ENCODE data around the gene RDH16. TPM values are rescaled to one million over a fixed set of nuclear protein-coding genes. Genes with fewer than 3 reads are reported as not detected.
"Not testable (repeated sequence)": the region's sequence is repeated elsewhere in the genome, so short reads cannot be mapped to it uniquely, and the experiment has no call there.

RDH16 gene
- polyA plus RNA-seq, 4 donors, result 0.12 to 0.30 TPM; not detected in 2

DNA sequence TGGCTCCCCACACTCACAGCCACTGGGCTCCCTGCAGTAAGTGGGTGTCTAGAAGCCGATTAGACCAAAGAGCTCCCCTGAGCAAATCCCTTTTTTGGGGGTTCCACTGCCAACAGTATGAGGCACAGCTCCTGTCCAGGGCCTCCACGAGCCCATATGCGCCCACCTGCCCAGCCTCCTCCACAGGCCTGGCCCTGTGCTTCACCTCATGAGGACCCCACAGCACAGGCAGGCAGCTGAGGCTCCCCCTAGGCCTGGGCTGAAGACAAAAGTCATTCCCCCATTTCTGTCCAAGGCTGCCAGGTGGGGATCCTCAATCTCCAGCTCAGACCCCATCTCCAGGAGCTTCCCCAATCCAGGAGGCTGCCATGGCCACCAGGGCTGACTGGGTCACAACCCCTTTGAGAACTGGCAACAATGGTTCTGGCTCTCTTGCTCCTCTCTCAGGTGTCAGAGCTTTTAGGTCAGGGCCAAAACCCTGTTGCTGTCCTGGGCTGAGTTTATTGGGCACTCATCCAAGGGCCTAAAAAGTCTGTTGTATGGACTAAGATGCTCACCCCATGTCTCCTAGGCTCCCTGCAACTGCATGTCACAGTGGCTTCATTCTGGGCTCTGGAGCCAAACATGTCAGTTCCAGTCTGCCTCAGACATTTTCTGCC lies 25.3 kb upstream of the RDH16 start:
- not testable (repeated sequence) for H3K9me3 ChIP-seq (ENCODE audit: control insufficient read depth in 2 of 2, insufficient read depth in 1 of 2, low read depth in 1 of 2, low read length in 1 of 2); H3K36me3 ChIP-seq (ENCODE audit: control insufficient read depth in 3 of 3, insufficient read depth in 2 of 3, low read depth in 1 of 3, low read length in 3 of 3); H3K27ac ChIP-seq (ENCODE audit: low read depth in 1 of 3, low read length in 2 of 3); H3K4me1 ChIP-seq (ENCODE audit: control insufficient read depth in 3 of 3, insufficient read depth in 2 of 3, low read depth in 1 of 3, low read length in 2 of 3); DNase-seq; H3K27me3 ChIP-seq (ENCODE audit: control insufficient read depth in 3 of 3, insufficient read depth in 3 of 3, low read length in 3 of 3); H3K4me3 ChIP-seq (ENCODE audit: low read depth in 1 of 3, low read length in 3 of 3); FAIRE-seq
- 75 to 92% (median 81%) methylated on average over 2 to 3 of the region's 3 CpGs for WGBS, 3 donors

DNA sequence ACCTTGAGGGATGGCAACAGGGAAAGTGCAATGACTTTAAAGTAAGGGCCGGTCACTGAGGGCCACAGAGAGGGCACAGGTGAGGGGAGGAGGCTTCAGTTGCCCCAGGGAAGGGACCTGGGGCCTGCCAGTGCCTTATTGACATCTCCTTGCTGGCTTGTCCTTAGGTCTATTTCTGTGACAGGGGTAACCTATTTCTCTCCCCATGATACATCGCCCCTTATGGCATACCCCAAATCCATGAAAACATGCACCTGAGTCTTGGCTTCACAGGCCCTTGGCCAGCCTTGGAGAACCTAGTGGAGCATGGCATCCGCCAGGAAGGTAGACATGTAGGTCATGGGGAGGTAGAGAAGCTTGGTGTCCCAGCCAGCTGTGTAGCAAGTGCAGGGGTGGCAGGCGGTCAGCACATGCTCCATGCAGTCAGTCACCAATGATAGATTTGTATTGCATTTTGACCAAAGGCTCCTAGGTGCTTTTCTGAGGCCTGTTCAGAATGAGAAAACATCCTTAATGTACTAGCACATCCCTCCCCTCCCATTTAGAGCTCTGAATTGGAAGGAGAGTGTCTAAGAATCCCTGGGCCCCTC lies 23.6 kb upstream of the RDH16 start:
- WGBS, 3 donors, result 88 to 96% (median 91%) methylated on average over 4 of the region's 4 CpGs
- Histone ChIP-seq H3K4me1 (ENCODE audit: control insufficient read depth in 3 of 3, insufficient read depth in 2 of 3, low read depth in 1 of 3, low read length in 2 of 3) (no peaks in the 10 kb centered on the region), H3K9me3 (ENCODE audit: control insufficient read depth in 2 of 2, insufficient read depth in 1 of 2, low read depth in 1 of 2, low read length in 1 of 2) (no peaks in the 10 kb centered on the region), H3K27me3 (ENCODE audit: control insufficient read depth in 3 of 3, insufficient read depth in 3 of 3, low read length in 3 of 3) (no peaks in the 10 kb centered on the region), H3K4me3 (ENCODE audit: low read depth in 1 of 3, low read length in 3 of 3) (no peak overlapping the region), H3K36me3 (ENCODE audit: control insufficient read depth in 3 of 3, insufficient read depth in 2 of 3, low read depth in 1 of 3, low read length in 3 of 3) (no peaks in the 10 kb centered on the region), H3K27ac (ENCODE audit: low read depth in 1 of 3, low read length in 2 of 3) (no peak overlapping the region)
- no peak for FAIRE-seq
- no peak for DNase-seq

DNA sequence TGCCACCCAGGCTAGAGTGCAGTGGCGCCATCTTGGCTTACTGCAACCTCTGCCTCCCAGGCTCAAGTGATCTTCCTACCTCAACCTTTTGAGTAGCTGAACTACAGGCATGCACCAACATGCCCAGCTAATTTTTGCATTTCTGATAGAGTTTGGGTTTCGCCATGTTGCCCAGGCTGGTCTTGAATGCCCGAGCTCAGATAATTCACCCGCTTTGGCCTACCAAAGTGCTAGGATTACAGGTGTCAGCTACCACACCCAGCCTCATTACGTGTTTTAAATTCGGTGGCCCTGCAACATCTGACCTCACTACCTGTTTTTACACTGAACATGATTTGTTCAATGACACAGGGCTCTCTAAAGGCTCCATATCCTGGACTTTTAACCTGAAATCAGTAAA lies 22.9 kb upstream of the RDH16 start:
- DNase-seq, result no peak
- WGBS, 3 donors, result 92 to 97% (median 96%) methylated on average over 6 of the region's 6 CpGs
- H3K27ac ChIP-seq (ENCODE audit: low read depth in 1 of 3, low read length in 2 of 3), result no peak overlapping the region

DNA sequence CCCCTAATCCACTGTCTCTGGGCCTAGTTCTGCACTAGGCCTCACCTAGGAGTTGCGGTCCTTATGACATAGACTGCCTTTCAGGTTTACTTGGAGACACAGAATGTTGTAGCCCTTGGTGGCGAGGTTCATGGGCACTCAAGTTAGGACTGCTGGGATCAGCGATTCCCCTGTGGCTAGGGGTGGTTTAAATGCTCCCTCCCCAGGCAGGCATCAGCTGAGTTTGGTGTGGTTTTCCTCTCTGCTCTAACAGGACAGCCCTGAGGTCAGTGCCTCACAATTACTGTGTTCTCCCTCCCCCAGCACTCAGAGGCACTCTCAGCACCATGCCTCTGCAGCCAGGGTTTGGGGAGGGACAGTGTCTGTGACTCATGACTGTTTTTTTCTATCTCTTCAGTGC lies 22.2 kb upstream of the RDH16 start:
- Histone ChIP-seq H3K4me1 (ENCODE audit: control insufficient read depth in 3 of 3, insufficient read depth in 2 of 3, low read depth in 1 of 3, low read length in 2 of 3) (no peaks in the 10 kb centered on the region), H3K27me3 (ENCODE audit: control insufficient read depth in 3 of 3, insufficient read depth in 3 of 3, low read length in 3 of 3) (no peaks in the 10 kb centered on the region), H3K36me3 (ENCODE audit: control insufficient read depth in 3 of 3, insufficient read depth in 2 of 3, low read depth in 1 of 3, low read length in 3 of 3) (no peaks in the 10 kb centered on the region), H3K4me3 (ENCODE audit: low read depth in 1 of 3, low read length in 3 of 3) (no peak overlapping the region), H3K9me3 (ENCODE audit: control insufficient read depth in 2 of 2, insufficient read depth in 1 of 2, low read depth in 1 of 2, low read length in 1 of 2) (no peaks in the 10 kb centered on the region), H3K27ac (ENCODE audit: low read depth in 1 of 3, low read length in 2 of 3) (no peak overlapping the region)
- DNase-seq (no peak), FAIRE-seq (no peak)
- WGBS, 3 donors, result 94 to 95% (median 95%) methylated on average over 3 of the region's 3 CpGs

More for the DNA sequence above, 22.9 kb upstream of the RDH16 start:
- Histone ChIP-seq H3K27me3 (ENCODE audit: control insufficient read depth in 3 of 3, insufficient read depth in 3 of 3, low read length in 3 of 3) (no peaks in the 10 kb centered on the region), H3K36me3 (ENCODE audit: control insufficient read depth in 3 of 3, insufficient read depth in 2 of 3, low read depth in 1 of 3, low read length in 3 of 3) (no peaks in the 10 kb centered on the region), H3K4me3 (ENCODE audit: low read depth in 1 of 3, low read length in 3 of 3) (no peak overlapping the region), H3K9me3 (ENCODE audit: control insufficient read depth in 2 of 2, insufficient read depth in 1 of 2, low read depth in 1 of 2, low read length in 1 of 2) (no peaks in the 10 kb centered on the region), H3K4me1 (ENCODE audit: control insufficient read depth in 3 of 3, insufficient read depth in 2 of 3, low read depth in 1 of 3, low read length in 2 of 3) (no peaks in the 10 kb centered on the region)
- FAIRE-seq, result no peak

DNA sequence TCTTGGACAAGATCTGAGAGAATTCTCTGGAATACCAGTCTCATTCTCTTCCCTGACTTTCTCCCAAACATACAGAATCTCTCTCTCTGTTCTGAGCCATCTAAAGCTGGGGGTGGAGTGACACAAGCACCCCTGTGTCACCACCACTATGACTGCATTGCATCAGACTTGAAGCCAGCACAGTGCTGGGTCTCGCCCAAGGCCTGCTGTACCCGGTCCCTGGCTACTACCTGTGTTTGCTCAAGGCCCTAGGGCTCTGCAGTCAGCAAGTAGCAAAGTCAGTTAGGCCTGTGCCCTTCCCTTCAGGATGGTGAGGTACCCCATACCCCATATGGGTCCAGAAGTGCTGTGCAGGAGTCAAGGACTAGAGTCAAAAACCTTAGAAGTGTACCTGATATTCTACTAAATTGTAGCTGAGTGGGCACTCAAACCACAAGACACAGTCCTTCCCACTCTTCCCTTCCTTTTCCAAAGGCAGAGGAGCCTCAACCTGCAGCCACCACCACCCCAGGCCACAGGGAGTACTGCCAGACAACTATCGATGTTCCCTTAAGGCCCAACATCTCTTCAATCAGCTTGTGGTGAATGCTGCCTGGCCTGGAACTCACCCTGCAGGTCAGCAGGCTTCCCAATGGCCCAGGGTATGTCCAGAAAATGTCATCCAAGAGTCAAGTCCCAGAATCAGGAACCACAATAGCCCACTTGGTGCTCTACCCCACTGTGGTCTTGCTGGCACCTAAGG lies 21.2 kb upstream of the RDH16 start:
- Histone ChIP-seq H3K4me1 (ENCODE audit: control insufficient read depth in 3 of 3, insufficient read depth in 2 of 3, low read depth in 1 of 3, low read length in 2 of 3) (no peaks in the 10 kb centered on the region), H3K27ac (ENCODE audit: low read depth in 1 of 3, low read length in 2 of 3) (no peak overlapping the region), H3K27me3 (ENCODE audit: control insufficient read depth in 3 of 3, insufficient read depth in 3 of 3, low read length in 3 of 3) (no peaks in the 10 kb centered on the region), H3K9me3 (ENCODE audit: control insufficient read depth in 2 of 2, insufficient read depth in 1 of 2, low read depth in 1 of 2, low read length in 1 of 2) (no peaks in the 10 kb centered on the region), H3K36me3 (ENCODE audit: control insufficient read depth in 3 of 3, insufficient read depth in 2 of 3, low read depth in 1 of 3, low read length in 3 of 3) (no peaks in the 10 kb centered on the region), H3K4me3 (ENCODE audit: low read depth in 1 of 3, low read length in 3 of 3) (no peak overlapping the region)
- 87 to 92% (median 91%) methylated on average over 3 of the region's 3 CpGs for WGBS, 3 donors
- no peak for FAIRE-seq
- no peak for DNase-seq

DNA sequence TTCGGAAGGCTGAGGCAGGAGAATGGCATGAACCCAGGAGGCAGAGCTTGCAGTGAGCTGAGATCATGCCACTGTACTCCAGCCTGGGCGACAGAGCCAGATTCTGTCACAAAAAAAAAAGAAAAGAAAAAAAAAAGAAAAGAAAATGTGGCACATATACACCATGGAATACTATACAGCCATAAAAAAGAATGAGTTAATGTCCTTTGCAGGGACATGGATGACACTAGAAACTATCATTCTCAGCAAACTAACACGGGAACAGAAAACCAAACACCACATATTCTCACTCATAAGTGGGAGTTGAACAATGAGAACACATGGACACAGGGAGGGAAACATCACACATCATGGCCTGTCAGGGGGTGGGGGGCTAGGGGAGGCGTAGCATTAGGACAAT lies 20.0 kb upstream of the RDH16 start:
- not testable (repeated sequence) for H3K27me3 ChIP-seq (ENCODE audit: control insufficient read depth in 3 of 3, insufficient read depth in 3 of 3, low read length in 3 of 3); H3K27ac ChIP-seq (ENCODE audit: low read depth in 1 of 3, low read length in 2 of 3); DNase-seq; H3K9me3 ChIP-seq (ENCODE audit: control insufficient read depth in 2 of 2, insufficient read depth in 1 of 2, low read depth in 1 of 2, low read length in 1 of 2); H3K36me3 ChIP-seq (ENCODE audit: control insufficient read depth in 3 of 3, insufficient read depth in 2 of 3, low read depth in 1 of 3, low read length in 3 of 3); FAIRE-seq; H3K4me3 ChIP-seq (ENCODE audit: low read depth in 1 of 3, low read length in 3 of 3); H3K4me1 ChIP-seq (ENCODE audit: control insufficient read depth in 3 of 3, insufficient read depth in 2 of 3, low read depth in 1 of 3, low read length in 2 of 3)
- WGBS, 3 donors, result 70 to 88% (median 79%) methylated on average over 3 to 4 of the region's 4 CpGs

DNA sequence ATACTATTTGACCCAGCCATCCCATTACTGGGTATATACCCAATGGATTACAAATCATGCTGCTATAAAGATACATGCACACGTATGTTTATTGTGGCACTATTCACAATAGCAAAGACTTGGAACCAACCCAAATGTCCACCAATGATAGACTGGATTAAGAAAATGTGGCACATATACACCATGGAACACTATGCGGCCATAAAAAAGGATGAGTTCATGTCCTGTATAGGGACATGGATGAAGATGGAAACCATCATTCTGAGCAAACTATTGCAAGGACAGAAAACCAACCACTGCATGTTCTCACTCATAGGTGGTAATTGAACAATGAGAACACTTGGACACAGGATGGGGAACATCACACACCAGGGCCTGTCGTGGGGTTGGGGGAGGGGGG lies 16.8 kb upstream of the RDH16 start:
- DNase-seq; FAIRE-seq; H3K9me3 ChIP-seq (ENCODE audit: control insufficient read depth in 2 of 2, insufficient read depth in 1 of 2, low read depth in 1 of 2, low read length in 1 of 2); H3K36me3 ChIP-seq (ENCODE audit: control insufficient read depth in 3 of 3, insufficient read depth in 2 of 3, low read depth in 1 of 3, low read length in 3 of 3); H3K4me3 ChIP-seq (ENCODE audit: low read depth in 1 of 3, low read length in 3 of 3); H3K27me3 ChIP-seq (ENCODE audit: control insufficient read depth in 3 of 3, insufficient read depth in 3 of 3, low read length in 3 of 3); H3K27ac ChIP-seq (ENCODE audit: low read depth in 1 of 3, low read length in 2 of 3); H3K4me1 ChIP-seq (ENCODE audit: control insufficient read depth in 3 of 3, insufficient read depth in 2 of 3, low read depth in 1 of 3, low read length in 2 of 3): not testable (repeated sequence)
- 84 to 89% (median 86%) methylated on average over 3 of the region's 3 CpGs for WGBS, 3 donors

DNA sequence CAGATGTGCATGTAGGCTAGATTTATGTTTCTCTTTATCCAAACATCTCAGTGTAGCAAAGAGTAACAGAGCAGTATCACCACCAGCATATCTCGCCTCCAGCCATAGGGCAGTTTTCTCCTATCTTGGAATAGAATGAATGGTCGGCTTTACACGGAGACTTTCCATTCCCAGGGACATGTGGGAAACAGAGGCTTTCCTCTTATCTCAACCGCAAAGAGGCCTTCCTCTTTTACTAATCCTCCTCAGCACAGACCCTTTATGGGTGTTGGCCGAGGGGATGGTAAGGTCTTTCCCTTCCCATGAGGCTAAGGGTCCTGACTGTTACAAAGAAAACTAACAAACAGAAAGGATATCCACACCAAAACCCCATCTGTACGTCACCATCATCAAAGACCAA lies 11.5 kb upstream of the RDH16 start:
- FAIRE-seq; DNase-seq; H3K36me3 ChIP-seq (ENCODE audit: control insufficient read depth in 3 of 3, insufficient read depth in 2 of 3, low read depth in 1 of 3, low read length in 3 of 3); H3K9me3 ChIP-seq (ENCODE audit: control insufficient read depth in 2 of 2, insufficient read depth in 1 of 2, low read depth in 1 of 2, low read length in 1 of 2); H3K27me3 ChIP-seq (ENCODE audit: control insufficient read depth in 3 of 3, insufficient read depth in 3 of 3, low read length in 3 of 3); H3K4me1 ChIP-seq (ENCODE audit: control insufficient read depth in 3 of 3, insufficient read depth in 2 of 3, low read depth in 1 of 3, low read length in 2 of 3); H3K27ac ChIP-seq (ENCODE audit: low read depth in 1 of 3, low read length in 2 of 3); H3K4me3 ChIP-seq (ENCODE audit: low read depth in 1 of 3, low read length in 3 of 3): not testable (repeated sequence)
- WGBS, 3 donors, result 69 to 78% (median 74%) methylated on average over 6 of the region's 6 CpGs

Data from small intestine (tissue), 7 donors.